Endothelial cell of umbilical vein (primary cell): ENCODE results near the gene NME7. TPM values are rescaled to one million over a fixed set of nuclear protein-coding genes. Genes with fewer than 3 reads are reported as not detected.

Experiments
- BruUV-seq: library from RNA; stranded (reverse); fragments of 400-500 nt; replicated peaks from 2 replicates; lab custom pipeline; 2021; lab: Mats Ljungman, UMichigan
- CTCF ChIA-PET: fragments of 300-600, 350-600 bp; sonication (Branson Sonifier 250); formaldehyde crosslinking; loops from one replicate; lab custom pipeline; 2021; ENCODE audit warnings: antibody characterized with exemption, inconsistent platforms; lab: Charles Lee
- POLR2A ChIA-PET: fragments of 300-600, 350-600 bp; sonication (Branson Sonifier 250); formaldehyde crosslinking; loops from one replicate; lab custom pipeline; 2021; ENCODE audit warnings: antibody characterized with exemption, inconsistent platforms; lab: Charles Lee
- DNase-seq: peaks from one replicate; pipeline ENCODE4 v3.0.0-alpha.2; 2011; ENCODE audit warnings: low read depth, low spot score
- FAIRE-seq: peaks from 2 replicates; lab custom pipeline; 2011; peaks lifted over from hg19 to GRCh38; lab: Jason Lieb, UNC
- H2AFZ ChIP-seq: 2 replicates; pipeline ENCODE4 v1.6.0; 2012; ENCODE audit warnings: low read depth, low read length, control low read depth, inconsistent platforms
- H3K27ac ChIP-seq: 2 replicates; pipeline ENCODE4 v1.5.1; 2011; ENCODE audit warnings: low read depth, mild to moderate bottlenecking, control low read depth, low read length, moderate library complexity; ENCODE audit not compliant: insufficient read depth
- H3K27me3 ChIP-seq, 2 experiments: 2 replicates each; pipeline versions ENCODE4 v1.6.0 to v1.6.1; 2011; ENCODE audit warnings: low read length in 2 of 2, mixed read lengths in 1 of 2; ENCODE audit not compliant: control insufficient read depth in 2 of 2, insufficient read depth in 2 of 2
- H3K36me3 ChIP-seq, 2 experiments: 2 replicates in 1 of 2; 3 replicates in 1 of 2; pipeline ENCODE4 v1.5.1; 2011; ENCODE audit warnings: low read length in 2 of 2, mild to moderate bottlenecking in 1 of 2, moderate library complexity in 1 of 2; ENCODE audit not compliant: control insufficient read depth in 2 of 2, insufficient read depth in 2 of 2; ENCODE audit errors: extremely low read depth in 1 of 2
- H3K4me1 ChIP-seq: 3 replicates; pipeline ENCODE4 v1.5.1; 2011; ENCODE audit warnings: mild to moderate bottlenecking, low read length; ENCODE audit not compliant: control insufficient read depth, insufficient read depth; ENCODE audit errors: extremely low read depth
- H3K4me2 ChIP-seq: 2 replicates; pipeline ENCODE4 v1.6.1; 2011; ENCODE audit warnings: low read length, control low read depth, mixed read lengths; ENCODE audit not compliant: insufficient read depth
- H3K4me3 ChIP-seq, 3 experiments: fragments of 200-600 bp in 1 of 3; sonication (generic), shearing (Covaris generic) in 1 of 3; replicated peaks in 1 of 3; 2 replicates each; pipeline ENCODE4 v1.5.1; 2011 to 2016; ENCODE audit warnings: control low read depth in 3 of 3, low read length in 3 of 3, mild to moderate bottlenecking in 2 of 3, inconsistent platforms in 1 of 3, low read depth in 1 of 3, moderate library complexity in 1 of 3; ENCODE audit not compliant: insufficient read depth in 1 of 3
- H3K79me2 ChIP-seq: 2 replicates; pipeline ENCODE4 v1.6.0; 2012; ENCODE audit warnings: low read length, inconsistent platforms; ENCODE audit not compliant: control insufficient read depth, insufficient read depth
- H3K9ac ChIP-seq: replicated peaks from 2 replicates; pipeline ENCODE3; 2011; ENCODE audit warnings: low read length, control low read depth; ENCODE audit not compliant: insufficient read depth; ENCODE audit errors: extremely low read depth
- H3K9me1 ChIP-seq: replicated peaks from 3 replicates; pipeline ENCODE4 v1.6.0; 2011; ENCODE audit warnings: mild to moderate bottlenecking, low read length; ENCODE audit not compliant: control insufficient read depth, insufficient read depth; ENCODE audit errors: extremely low read depth
- H3K9me3 ChIP-seq: replicated peaks from 2 replicates; pipeline ENCODE4 v1.5.1; 2012; ENCODE audit warnings: low read length, inconsistent platforms; ENCODE audit not compliant: control insufficient read depth, insufficient read depth
- H4K20me1 ChIP-seq: replicated peaks from 2 replicates; pipeline ENCODE3; 2011; ENCODE audit warnings: mild to moderate bottlenecking, low read length; ENCODE audit not compliant: control insufficient read depth, insufficient read depth; ENCODE audit errors: extremely low read depth
- EZH2 ChIP-seq: IDR thresholded peaks from 2 replicates; pipeline ENCODE4 v1.6.1; 2012; ENCODE audit warnings: borderline replicate concordance, low read depth, mild to moderate bottlenecking, moderate library complexity, low read length, inconsistent platforms; ENCODE audit not compliant: severe bottlenecking
- FOS ChIP-seq: IDR thresholded peaks from 2 replicates; pipeline ENCODE4 v1.6.1; 2011; ENCODE audit warnings: mild to moderate bottlenecking, low read length, moderate library complexity, borderline replicate concordance; ENCODE audit not compliant: insufficient read depth
- GATA2 ChIP-seq: IDR thresholded peaks from 2 replicates; pipeline ENCODE4 v1.7.0; 2011; ENCODE audit warnings: low read depth, mild to moderate bottlenecking, moderate library complexity, mixed read lengths, low read length; ENCODE audit not compliant: insufficient read length, insufficient read depth
- JUN ChIP-seq: IDR thresholded peaks from 2 replicates; pipeline ENCODE4 v1.6.1; 2011; ENCODE audit warnings: borderline replicate concordance, low read depth; ENCODE audit not compliant: insufficient read length, insufficient read depth
- MAX ChIP-seq: IDR thresholded peaks from 2 replicates; pipeline ENCODE4 v1.6.1; 2011; ENCODE audit not compliant: insufficient read depth, insufficient read length
- MYC ChIP-seq: IDR thresholded peaks from one replicate; pipeline ENCODE4 v1.6.1; 2011; ENCODE audit warnings: mild to moderate bottlenecking, low read depth, low read length
- POLR2A ChIP-seq: IDR thresholded peaks from 2 replicates; pipeline ENCODE4 v1.6.1; 2012; ENCODE audit warnings: low read depth, mild to moderate bottlenecking, control low read depth, low read length
- POLR2AphosphoS5 ChIP-seq: IDR thresholded peaks from 2 replicates; pipeline ENCODE4 v1.6.1; 2012; ENCODE audit warnings: low read depth, mild to moderate bottlenecking, control low read depth, low read length, moderate library complexity; ENCODE audit not compliant: insufficient read depth
- dilution Hi-C: fragments of 300-500 bp; cut with MboI; formaldehyde crosslinking; loops from one replicate; pipeline ENCODE4 v1.15.0; 2019; ENCODE audit warnings: low sequenced_read_pairs; ENCODE audit not compliant: extremely low pct_ligation_motif_present
- intact Hi-C: fragments of 100-400 bp; cut with micrococcal nuclease; formaldehyde crosslinking; loops from one replicate; pipeline ENCODE4 v1.10.0; 2022
- polyA plus RNA-seq, 4 experiments: library from polyadenylated mRNA; depleted of rRNA in 3 of 4; stranded (reverse) in 3 of 4; unstranded in 1 of 4; fragments of >200 nt; gene quantifications; 2 replicates each; pipeline versions ENCODE4 v1.2.1 to v1.2.3, GENCODE V29; 2011 to 2012; ENCODE audit warnings: missing spikeins in 1 of 4
- total RNA-seq: library from RNA; stranded (reverse); gene quantifications from 2 replicates; pipeline ENCODE4 v1.2.3, GENCODE V29; 2021
- TF ChIP-seq, protein P1 (sequence below), 2 donors: IDR thresholded peaks; 1 replicate in 1 of 2; 2 replicates in 1 of 2; pipeline ENCODE4 v1.5.1; 2011; ENCODE audit warnings: low read length in 2 of 2, mild to moderate bottlenecking in 2 of 2, moderate library complexity in 2 of 2, control low read depth in 1 of 2, inconsistent platforms in 1 of 2, low read depth in 1 of 2; ENCODE audit not compliant: insufficient read depth in 1 of 2; ENCODE audit errors: extremely low read depth in 1 of 2

Gene NME7
- total and polyA plus RNA-seq, 2 donors (not counting 3 experiments of a cell fraction or from before 2014, with no cell fraction given) = 16.5 to 25.3 TPM

DNA sequence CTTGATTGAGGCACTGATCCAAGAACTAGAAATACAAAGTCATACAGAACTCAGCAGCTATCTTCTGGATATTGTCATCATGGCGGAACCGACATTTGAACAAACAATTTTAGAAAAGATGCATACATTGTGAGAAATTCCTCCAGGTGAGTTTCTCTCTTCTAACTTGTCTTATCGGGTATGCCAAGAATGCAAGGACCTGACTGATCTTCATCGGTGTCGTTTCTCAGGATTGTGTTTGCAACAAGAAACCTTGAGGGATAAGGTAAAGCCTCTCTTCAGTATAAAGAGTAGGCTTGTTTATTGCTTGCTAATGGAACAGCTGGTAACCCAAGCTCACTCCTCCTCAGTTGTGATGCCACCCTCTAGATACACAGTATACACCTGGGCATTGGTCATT, 62.2 kb downstream of the NME7 start:
- no peaks in the 10 kb centered on the region for H3K79me2 ChIP-seq
- no peaks in the 10 kb centered on the region for H3K9me1 ChIP-seq
- H3K27ac ChIP-seq = no peak overlapping the region
- dilution Hi-C loops (no loop called here), intact Hi-C loops (no loop called here)
- TF ChIP-seq JUN = no peak
- no peak for TF ChIP-seq EZH2
- TF ChIP-seq, protein P1, sequence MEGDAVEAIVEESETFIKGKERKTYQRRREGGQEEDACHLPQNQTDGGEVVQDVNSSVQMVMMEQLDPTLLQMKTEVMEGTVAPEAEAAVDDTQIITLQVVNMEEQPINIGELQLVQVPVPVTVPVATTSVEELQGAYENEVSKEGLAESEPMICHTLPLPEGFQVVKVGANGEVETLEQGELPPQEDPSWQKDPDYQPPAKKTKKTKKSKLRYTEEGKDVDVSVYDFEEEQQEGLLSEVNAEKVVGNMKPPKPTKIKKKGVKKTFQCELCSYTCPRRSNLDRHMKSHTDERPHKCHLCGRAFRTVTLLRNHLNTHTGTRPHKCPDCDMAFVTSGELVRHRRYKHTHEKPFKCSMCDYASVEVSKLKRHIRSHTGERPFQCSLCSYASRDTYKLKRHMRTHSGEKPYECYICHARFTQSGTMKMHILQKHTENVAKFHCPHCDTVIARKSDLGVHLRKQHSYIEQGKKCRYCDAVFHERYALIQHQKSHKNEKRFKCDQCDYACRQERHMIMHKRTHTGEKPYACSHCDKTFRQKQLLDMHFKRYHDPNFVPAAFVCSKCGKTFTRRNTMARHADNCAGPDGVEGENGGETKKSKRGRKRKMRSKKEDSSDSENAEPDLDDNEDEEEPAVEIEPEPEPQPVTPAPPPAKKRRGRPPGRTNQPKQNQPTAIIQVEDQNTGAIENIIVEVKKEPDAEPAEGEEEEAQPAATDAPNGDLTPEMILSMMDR (IDR thresholded peaks at IDR 0.05; ENCODE audit: extremely low read depth in 1 of 2, insufficient read depth in 1 of 2, low read depth in 1 of 2, low read length in 2 of 2) = no peak
- no peak for TF ChIP-seq POLR2A
- TF ChIP-seq GATA2 = no peak
- no peak for TF ChIP-seq FOS
- no peak for TF ChIP-seq POLR2AphosphoS5
- DNase-seq = no peak
- no peak overlapping the region for H3K4me2 ChIP-seq
- ChIA-PET POLR2A (no interaction called here), CTCF (no interaction called here)
- no peak overlapping the region for H2AFZ ChIP-seq
- no peaks in the 10 kb centered on the region for H3K36me3 ChIP-seq
- no peak overlapping the region for H3K4me3 ChIP-seq
- FAIRE-seq = no peak
- no peaks in the 10 kb centered on the region for H4K20me1 ChIP-seq
- no TSS peak for BruUV-seq
- H3K27me3 ChIP-seq = no peaks in the 10 kb centered on the region
- no peaks in the 10 kb centered on the region for H3K4me1 ChIP-seq
- no peaks in the 10 kb centered on the region for H3K9me3 ChIP-seq
- no peak overlapping the region for H3K9ac ChIP-seq

DNA sequence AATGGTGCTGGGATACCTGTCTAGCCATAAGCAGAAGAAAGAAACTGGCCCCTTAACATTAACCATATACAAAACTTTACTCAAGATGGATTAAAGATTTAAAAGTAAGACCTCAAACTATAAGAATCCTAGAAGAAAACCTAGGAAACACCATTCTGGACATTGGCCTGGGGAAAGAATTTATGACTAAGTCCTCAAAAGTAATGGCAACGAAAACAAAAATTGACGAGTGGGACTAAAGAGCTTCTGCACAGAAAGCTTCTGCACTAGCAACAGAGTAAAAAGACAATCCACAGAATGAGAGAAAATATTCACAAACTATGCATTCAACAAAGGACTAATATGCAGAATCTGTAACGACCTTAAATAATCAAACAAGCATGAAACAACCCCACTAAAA, 66.7 kb downstream of the NME7 start:
- Histone ChIP-seq H3K4me3 (no peak overlapping the region), H3K9ac (no peak overlapping the region), H3K27ac (no peak overlapping the region), H3K4me1 (peaks cover 9% of the 10 kb centered on the region), H3K9me1 (no peaks in the 10 kb centered on the region), H3K79me2 (no peaks in the 10 kb centered on the region), H3K4me2 (no peak overlapping the region), H4K20me1 (no peaks in the 10 kb centered on the region), H3K9me3 (no peaks in the 10 kb centered on the region), H3K36me3 (no peaks in the 10 kb centered on the region), H2AFZ (no peak overlapping the region), H3K27me3 (no peaks in the 10 kb centered on the region)
- CTCF ChIA-PET = no interaction called here
- DNase-seq (no peak), FAIRE-seq (no peak)
- intact Hi-C loops = no loop called here
- no TSS peak for BruUV-seq
- dilution Hi-C loops = no loop called here
- POLR2A ChIA-PET = no interaction called here
- no peak for TF ChIP-seq MAX
- TF ChIP-seq, protein P1 (IDR thresholded peaks at IDR 0.05; ENCODE audit: extremely low read depth in 1 of 2, insufficient read depth in 1 of 2, low read depth in 1 of 2, low read length in 2 of 2) = no peak
- no peak for TF ChIP-seq MYC
- no peak for TF ChIP-seq JUN
- no peak for TF ChIP-seq FOS
- no peak for TF ChIP-seq GATA2
- TF ChIP-seq POLR2AphosphoS5 = no peak
- no peak for TF ChIP-seq EZH2
- no peak for TF ChIP-seq POLR2A
